Measurements from ENCODE around the gene IDUA.
"Not testable (repeated sequence)": the region's sequence is repeated elsewhere in the genome, so short reads cannot be mapped to it uniquely, and the experiment has no call there.

IDUA gene

DNA sequence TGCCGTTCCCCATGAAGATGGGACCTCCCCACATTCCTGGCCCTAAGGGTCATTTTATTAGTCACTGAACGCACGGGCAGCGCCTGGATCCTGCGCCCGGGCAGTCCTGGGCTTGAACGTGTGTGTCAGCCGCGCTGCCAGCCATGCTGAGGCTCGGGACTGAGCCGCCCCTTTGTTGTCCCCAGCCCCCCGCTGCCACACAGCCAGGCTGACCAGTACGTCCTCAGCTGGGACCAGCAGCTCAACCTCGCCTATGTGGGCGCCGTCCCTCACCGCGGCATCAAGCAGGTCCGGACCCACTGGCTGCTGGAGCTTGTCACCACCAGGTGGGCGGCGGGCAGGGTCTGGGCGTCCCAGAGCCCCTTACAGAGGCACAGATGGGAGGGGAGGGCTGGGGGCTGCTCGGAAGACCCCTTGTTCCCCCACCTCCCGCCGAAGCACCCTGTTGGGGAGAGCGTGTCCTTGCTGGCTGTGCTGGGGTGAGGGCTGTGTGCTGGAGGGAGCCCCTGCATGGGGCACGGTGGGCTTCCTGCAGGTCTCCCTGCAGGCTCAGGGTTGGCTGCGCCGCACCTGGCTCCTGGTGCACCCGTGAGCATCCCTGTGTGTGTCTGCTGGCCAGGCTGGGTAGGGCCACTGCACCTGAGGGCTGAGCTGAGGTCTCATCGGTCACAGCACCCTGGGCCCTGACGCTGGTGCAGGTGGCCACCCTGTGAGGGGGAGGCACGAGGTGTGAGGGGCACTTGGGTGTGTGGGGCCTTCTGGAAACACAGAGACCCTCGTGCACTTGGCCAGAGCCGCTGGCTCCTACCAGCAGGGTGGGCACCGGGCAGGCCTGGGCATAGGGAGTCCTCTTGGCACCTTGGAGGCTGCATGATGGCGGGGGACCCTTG lies 1.0 kb downstream of the IDUA start:
- no peak for DNase-seq

DNA sequence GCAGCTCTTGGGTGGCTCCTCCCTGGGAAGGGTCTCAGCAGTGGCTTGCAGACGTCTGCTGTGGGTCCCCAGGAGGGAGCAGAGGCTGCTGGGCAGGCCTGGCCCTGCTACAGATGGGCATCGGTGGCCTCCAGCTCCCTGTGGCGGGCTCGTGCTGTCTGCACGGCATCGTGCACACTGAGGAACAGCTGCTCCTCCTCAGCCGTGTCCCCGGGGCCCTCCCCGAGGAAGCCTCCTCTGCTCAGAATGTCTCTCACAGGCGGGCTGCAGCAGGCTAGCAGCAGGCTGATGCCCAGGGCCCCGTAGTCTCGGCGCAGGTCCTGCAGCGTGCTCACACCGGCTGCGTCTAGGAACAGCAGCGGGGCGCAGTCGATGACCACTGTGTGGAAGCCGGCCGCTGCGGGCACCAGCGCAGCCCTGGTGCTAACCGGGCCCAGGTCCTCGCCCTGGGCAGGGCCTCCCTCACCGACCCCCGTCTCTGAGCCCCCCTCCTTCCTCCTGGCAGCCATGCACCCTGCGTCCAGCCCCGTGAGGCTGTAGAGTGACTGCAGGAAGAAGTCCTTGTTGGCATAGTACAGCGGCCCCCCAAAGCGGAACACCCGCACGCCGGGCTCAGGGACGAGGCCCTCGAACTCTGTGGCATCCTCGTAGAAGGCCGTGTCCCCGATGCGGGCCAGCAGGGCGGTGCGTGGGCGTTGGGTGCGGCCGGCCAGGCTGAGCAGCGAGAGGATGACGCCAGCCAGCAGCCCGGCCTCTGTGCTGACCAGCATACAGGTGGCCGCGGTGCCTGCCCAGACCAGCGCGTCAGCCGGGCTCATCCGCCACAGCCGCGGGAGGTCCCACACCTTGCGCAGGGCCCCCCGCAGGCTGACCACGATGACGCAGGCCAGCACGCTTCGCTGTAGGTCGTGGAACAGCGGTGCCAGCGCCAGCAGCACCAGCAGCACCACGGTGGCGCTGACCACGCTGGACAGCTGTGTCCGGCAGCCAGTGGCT lies 2.2 kb downstream of the IDUA start:
- no peak for DNase-seq

DNA sequence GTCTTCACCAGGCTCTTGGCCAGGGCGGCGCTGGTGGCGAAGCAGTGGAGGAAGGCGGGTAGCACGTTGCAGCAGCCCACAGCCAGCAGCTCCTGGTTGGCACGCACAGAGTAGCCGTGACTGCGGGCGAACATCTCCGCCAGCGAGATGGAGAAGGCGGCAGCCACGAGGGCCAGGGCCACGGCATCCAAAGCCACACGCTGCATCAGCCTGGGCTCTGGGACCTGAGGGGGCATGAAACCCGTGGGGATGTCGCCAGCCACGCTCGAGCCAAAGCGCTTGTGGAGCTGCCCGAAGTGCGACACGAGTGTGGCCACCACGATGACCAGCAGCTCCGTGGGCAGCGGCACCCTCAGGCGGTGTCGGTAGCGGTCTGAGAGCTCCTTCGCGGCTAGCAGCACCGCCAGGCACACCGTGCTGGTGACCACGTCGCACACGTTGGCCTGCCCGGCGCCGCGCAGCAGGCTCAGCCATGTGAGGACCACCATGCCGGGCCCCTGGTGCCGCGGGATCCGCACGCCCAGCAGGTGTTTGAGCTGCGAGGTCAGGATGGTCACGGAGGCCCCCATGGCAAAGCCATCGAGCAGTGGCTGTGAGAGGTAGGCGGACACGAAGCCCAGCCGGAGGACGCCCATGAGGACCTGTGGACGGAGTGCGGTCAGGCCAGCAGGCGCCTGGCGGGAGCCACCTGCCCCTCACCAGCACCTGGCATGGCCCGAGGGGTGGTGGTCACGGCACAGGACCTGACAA lies 3.1 kb downstream of the IDUA start:
- DNase-seq: no peak

DNA sequence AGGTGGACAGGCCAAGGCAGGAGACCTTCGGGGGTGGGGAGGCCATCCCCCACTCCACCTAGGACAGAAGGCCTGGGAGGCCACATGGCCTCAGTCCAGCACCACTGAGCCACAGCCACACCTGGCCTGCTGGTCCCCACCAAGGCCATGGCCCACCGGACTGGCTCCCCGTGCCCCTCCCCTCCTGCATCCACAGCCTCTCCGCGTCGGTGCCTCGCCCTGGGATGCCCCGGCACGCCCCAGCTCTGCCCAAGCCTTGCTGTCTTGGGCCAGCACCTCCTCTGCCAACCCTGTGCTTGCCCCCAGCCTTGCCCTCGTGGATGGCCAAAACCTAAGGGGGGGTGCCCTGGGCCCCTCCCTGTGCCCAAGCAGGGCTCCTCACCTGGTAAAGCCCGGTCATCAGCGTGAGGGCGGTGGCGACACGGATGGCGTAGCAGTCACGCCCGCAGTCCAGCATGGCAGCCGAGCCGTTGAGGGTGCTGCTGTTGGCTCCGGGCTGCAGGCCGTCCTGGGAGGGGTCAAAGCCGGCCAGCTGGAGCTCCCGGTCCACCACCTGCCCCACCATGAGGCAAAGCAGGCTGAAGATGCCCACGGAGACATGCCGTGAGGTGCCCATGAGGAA lies 4.0 kb downstream of the IDUA start:
- no peak for DNase-seq

DNA sequence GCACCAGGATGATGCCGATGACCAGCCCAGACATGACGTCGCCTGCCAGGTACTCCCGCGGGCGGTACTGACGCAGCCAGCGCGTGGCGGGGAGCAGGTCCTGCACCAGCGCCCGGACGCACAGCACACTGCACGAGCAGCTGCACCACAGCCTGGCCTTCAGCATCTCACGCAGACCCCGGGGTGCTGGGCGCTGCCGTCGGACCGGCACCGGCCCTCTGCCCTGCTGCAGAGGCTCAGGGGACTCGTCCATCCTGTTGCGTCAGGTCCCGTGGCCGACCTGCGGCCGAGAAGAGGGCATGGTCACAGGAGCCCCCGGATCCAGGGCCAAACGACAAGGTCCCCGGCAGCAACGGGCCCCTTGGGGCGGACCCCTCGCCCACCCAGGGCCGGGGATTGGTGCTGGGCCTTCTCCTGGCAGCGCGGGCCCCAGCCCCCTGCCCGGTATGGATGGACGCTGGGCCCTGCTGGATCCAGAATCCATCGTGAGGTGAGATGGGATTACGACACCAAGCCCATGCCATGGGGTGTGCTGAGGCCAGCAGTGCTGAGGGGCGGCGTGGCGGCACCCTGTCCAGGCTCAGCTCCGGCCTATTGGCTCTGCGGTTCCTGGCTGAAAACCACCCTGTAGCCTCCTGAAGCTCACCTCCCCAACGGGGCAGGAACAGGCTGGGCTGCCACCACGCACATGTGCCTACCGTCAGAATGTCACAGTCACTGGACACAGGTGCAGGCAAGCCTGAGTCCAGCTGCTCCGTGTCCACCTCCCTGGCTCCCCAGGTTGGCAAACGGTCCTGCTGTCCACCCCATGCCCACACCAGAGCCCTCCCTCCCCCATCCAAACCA lies 4.8 kb downstream of the IDUA start:
- DNase-seq: no peak

DNA sequence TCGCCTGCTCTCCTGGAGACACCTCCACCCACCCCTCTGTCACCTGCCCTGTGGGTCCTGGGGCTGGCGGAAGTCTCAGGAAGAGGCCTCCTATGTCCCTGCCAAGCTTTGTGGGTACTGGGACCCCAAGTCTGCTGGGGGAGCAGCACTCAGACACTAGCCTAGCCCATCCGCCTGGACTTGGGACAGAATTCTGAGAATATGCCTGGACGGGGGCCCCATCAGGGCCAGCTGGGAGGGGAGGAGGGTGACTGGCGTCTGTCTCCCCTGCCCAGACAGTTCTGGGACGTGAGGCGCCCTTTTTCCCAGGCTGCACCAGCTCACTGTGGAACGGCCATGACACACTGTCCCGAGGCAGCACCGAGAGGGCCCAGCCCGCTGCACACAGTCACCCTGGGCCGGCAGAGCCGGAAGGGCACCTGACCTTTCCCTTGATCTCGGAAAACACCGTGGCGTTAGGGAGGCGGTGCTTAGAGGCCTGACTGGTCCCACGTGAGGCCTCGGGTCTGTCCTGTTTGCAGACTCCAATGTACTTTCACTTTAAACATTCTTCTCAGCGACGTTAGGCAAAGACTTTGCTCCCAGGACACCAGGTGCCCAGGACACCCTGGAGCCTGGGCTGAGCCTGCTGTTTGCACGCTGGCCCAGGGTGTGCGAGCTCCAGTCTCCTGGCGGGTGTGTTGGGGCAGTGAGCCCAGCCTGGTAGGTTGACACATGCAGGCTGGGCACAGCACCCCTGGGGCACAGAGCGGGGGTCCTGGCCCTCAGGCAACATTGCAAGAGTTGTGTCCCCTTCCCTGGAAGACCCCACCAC lies 5.7 kb downstream of the IDUA start:
- no peak for DNase-seq

DNA sequence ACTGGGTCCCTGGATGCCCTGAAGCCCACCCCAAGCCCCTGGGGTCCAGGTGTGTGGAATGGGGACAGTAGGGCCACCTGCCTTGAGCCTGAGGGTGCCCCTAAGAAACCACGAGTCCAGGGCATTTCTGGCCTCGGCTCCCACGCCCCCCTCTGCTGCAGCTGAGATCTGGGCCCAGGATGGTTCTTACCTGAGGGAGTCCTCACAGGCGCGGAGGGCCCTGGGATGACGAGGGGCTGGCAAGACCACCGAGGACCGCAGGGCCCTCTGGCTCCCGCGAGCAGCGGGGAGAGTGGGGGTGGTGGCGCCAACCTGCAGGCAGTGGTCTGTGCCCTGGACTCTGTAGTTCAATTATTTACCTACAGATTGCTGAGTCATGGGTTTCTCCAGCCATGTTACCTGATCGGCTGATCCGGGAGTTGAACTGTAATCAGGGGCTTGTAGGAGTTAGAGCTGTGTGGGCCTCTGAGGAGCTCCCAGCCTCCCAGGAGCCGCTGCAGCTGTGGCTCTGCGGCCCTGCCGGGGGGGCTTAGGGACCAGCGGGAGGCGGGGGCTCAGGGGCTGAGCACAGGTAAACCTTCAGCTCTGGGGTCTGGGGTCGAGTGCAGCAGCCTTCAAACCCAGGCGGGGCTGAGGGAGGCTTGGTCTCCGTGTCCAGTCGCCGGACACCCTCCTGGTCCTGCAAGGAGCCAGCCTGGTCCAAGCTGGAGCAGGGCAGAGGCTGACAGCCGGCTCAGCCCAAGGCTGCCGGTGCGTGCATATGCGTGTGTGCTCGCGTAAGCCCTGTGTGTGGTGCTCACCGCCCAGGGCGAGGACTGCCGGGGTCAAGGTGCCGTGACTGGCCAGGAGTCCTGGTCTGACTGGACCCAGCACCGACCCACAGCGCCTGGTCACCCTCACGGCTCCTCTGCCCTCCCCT lies 6.5 kb downstream of the IDUA start, which contains the start of gene SLC26A1:
SLC26A1 (minus strand) TSS at position 294 of the 919 bp plus-strand sequence. CDS start 1,701 bp downstream, outside the sequence.
- DNase-seq: no peak

DNA sequence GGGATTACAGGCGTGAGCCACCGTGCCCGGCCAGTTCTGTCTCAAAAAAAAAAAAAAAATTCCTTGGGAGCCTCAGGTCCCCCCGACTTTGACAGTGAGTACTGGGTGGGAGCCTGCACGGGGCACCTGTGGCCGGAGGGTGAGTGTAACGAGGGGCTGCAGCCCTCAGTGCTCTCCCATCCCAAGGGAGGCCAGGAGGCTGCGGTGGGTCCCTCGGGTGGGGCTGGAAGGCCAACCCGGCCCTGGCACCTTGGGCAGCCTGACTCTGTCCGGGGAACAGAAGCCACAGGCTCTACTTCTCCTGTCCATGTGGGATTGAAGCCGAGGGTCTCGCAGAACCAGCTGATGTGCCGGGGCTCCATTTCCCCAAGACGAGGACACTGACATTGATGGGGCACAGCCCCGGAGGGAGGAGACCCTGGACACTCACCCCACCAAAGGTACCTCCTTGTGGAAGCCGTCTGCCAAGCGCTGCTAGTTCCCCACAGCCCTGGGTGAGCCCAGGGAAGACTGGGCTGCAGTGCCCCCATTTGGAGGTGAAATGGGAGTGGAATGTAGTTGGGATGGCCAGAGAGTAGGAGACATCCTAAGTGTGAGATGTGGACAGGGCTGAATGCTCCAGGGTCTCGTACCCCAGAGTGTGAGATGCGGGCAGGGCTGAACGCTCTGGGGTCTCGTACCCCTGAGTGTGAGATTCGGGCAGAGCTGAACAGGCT lies 8.6 kb downstream of the IDUA start:
- no peak for DNase-seq

DNA sequence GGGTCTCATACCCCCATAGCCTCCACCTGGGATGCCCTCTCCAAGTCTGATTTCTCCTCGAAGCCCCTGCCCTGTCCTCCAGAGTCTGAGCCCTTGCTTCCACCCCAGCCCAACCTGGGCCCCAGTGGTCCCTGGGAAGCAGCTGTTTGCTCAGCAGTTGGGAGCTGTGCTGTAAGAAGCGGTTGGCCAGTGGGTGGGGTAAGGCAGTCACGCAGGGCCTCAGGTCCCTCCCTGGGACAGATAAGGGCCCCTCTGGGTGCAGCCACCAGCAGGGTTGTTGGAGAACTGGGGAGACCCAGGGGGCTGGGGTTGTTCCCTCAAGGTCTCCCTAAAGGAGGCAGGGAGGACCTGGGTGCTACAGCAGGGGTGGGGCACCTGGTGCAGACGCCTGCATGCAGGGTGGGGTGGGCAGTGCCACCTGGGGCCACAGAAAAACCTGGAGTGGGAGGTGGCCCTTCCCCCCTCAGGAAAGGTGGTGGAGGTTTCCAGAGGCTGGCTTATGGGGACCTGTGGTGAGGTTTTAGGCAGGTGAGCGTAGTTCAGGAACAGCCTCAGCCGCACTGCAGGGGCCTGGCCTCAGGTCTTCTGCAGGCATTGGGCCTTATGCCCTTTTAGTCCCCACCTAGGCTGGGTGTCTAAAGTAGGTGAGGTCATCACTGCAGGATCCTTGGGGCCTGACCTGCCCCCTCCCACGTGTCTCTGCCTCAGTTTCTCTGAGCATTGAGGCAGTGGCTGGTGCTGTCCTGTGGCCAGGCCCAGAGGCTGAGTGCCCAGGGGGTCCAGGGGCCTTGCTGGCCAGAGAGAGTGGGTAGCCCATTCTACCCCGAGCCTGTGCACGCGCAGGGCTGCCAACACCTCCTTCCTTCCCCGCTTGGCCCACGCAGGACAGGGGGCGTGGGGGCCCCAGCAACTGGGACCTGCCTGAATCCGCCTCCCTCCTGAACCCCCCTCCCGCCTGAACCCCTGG lies 9.5 kb downstream of the IDUA start:
- DNase-seq: no peak

DNA sequence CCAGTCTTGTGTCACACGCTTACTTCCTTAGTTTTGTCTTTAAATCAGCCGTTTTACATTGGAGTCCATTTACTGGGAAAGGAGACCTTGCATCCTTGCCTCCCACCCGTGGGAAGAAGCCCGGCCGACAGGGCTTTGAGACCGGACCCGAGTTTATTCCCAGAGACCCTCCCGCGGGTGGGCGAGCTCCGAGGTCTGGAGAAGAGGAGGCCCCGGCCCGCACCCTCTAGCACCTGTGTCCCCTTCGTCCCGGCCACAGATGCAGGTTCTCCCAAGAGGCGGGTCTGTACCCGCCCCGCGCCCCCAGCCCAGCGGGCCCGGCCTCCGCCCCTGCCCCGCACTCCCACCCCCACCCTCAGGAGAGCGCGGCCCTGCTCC lies 10.1 kb downstream of the IDUA start:
- DNase-seq: no peak

DNA sequence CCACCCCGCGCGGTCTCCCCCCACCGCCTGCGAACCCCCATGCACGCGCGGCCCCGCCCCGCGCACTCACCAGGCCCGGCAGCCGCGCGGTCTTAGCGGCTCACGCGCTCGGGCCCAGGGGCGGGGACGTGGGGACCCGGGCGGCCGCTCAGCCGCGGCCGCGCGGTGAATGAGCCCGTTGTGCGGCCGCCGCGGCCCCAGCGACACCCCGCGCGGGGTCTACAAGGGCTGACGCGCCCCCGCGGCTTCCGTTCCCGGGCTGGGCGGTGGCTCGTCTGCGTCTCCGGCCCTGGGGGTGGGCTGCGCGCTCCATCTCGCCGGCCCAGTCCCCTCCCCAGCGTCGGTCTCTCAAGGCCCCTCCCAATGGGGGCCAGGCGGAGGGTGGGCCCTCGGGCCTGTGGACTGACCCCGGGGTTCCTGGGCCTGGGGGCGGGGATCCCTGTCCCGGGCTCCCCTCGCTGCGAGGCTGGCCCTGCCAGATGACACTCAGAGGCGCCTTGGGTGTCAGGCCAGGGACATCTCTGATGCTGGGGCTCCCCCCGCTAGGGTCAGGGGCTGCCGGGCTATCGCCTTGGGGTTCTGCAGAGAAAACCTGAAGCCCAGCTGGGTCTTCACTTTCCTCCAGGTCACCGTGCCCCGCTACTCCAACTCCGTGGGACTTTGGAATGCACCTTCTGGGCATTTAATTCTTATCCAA lies 10.7 kb downstream of the IDUA start:
- DNase-seq: no peak

DNA sequence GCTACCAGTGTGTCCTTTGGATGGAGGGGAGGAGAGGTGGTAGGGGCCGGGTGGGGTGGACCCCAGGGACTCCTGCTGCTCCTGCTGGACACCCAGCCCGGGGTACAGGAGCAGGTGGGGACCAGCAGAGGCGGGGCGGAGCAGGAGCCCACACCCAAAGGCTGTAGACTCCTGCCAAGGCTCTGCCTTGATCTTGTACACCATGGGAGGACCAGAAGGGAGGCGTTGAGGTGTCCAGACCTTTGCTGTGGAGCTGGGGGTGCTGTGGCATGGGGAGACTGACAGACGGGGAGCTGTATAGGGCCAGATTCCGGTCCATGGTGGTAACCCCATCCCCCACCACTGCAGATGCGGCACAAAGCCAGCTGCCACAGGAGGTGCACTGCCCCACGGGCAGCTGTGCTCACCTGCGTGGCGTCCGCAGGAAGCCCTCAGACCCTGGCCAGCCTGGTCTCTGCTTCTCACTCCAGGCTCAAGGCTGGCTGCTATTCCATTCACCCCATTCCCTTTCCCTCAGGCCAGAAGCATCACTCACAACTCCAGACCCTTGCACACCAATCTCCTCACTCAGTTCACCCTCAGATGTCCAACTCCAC lies 11.3 kb downstream of the IDUA start:
- DNase-seq: no peak

DNA sequence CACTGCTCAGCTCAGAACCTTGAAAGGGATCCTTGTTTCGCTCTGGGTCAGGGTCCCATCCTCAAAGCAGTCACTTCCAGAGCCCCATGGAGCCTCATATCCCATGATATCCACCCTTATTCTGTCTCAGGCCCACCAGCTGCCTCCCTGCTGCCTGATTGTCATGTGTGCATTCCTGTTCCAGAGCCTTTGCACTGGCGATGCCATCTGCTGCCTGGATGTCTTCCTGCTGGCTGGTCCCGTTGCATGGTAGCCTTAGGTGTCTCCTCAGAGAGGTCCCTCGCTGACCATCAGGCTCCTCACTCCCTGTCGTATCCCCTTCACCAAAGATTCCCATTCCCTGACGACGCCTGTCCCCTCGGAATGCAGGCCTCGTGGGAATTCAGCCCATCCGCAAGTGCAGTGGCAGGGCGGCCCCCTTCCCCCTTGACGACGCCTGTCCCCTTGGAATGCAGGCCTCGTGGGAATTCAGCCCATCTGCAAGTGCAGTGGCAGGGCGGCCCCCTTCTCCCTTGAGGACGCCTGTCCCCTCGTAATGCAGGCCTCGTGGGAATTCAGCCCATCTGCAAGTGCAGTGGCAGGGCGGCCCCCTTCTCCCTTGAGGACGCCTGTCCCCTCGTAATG lies 12.5 kb downstream of the IDUA start:
- DNase-seq: not testable (repeated sequence)

DNA sequence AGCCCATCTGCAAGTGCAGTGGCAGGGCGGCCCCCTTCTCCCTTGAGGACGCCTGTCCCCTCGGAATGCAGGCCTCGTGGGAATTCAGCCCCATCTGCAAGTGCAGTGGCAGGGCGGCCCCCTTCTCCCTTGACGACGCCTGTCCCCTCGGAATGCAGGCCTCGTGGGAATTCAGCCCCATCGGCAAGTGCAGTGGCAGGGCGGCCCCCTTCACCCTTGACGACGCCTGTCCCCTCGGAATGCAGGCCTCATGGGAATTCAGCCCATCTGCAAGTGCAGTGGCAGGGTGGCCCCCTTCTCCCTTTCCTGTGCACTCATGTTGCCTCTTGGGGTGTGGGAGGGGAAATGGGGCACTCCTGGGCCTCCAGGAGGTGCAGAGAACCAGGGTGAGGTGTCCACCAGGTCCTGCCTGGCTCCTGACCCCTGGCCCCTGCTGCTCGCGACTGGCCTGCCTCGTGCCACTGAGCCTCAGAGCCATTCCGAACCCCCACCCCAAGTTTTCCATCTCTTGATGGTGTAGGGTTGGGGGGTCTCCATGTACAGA lies 13.1 kb downstream of the IDUA start:
- no peak for DNase-seq

DNA sequence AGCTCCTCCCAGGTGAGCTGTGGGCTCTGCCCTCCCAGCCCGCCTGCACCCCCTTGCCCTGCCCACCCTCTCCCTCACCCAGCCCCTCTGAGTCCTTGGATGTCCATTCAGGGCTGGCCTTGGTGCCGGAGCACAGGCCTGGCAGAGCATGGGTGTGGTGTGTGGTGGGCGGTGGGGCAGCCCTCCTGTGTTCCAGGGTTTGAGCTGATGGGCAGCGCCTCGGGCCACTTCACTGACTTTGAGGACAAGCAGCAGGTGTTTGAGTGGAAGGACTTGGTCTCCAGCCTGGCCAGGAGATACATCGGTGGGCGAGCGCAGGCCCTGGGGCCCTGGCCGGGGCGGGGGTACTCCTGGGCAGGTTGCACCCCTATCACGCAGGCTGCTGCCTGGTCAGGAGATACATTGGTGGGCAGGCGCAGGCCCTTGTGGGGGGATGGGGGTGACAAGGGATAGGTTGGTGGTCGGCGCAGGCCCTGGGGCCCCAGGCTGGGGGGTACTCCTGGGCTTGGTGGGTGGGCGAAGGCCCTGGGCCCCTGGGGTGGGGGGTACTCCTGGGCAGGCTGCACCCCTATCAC lies 13.9 kb downstream of the IDUA start:
- no peak for DNase-seq
